OCI-LY7 (cell line): Measurements from ENCODE around the gene KCNMA1. TPM values are rescaled to one million over a fixed set of nuclear protein-coding genes. Genes with fewer than 3 reads are reported as not detected.

Experiments used
- BruUV-seq: library from RNA; stranded (reverse); fragments of 400-500 nt; replicated peaks from 2 replicates; lab custom pipeline; 2021; lab: Mats Ljungman, UMichigan
- CTCF ChIA-PET: fragments of 300-600 bp; sonication (Branson Sonifier 250); formaldehyde crosslinking; loops from one replicate; lab custom pipeline; 2022; ENCODE audit warnings: antibody characterized with exemption; ENCODE audit not compliant: unreplicated experiment; lab: Charles Lee
- POLR2A ChIA-PET: fragments of 300-600 bp; sonication (Branson Sonifier 250); formaldehyde crosslinking; loops from one replicate; lab custom pipeline; 2022; ENCODE audit warnings: antibody characterized with exemption; lab: Charles Lee
- DNase-seq: peaks from one replicate; pipeline ENCODE4 v3.0.0-alpha.2; 2015; ENCODE audit warnings: low spot score
- H2AFZ ChIP-seq: fragments of 200-600 bp; sonication (generic), shearing (Covaris generic); 2 replicates; pipeline ENCODE4 v1.6.1; 2014; ENCODE audit warnings: mild to moderate bottlenecking, antibody characterized with exemption, low read length, moderate library complexity
- H3K27ac ChIP-seq: fragments of 200-600 bp; sonication (generic); 2 replicates; pipeline ENCODE4 v1.5.1; 2014; ENCODE audit warnings: mixed run types, low read depth, mild to moderate bottlenecking, moderate library complexity, low read length, inconsistent platforms; ENCODE audit not compliant: poor library complexity, severe bottlenecking
- H3K36me3 ChIP-seq: fragments of 200-600 bp; sonication (generic); 2 replicates; pipeline ENCODE4 v1.6.1; 2014; ENCODE audit warnings: mild to moderate bottlenecking, antibody characterized with exemption, low read length, moderate library complexity, mixed read lengths; ENCODE audit not compliant: insufficient read depth
- H3K4me1 ChIP-seq: fragments of 200-600 bp; sonication (generic); 2 replicates; pipeline ENCODE4 v1.5.1; 2014; ENCODE audit warnings: mild to moderate bottlenecking, low read length; ENCODE audit not compliant: insufficient read depth, poor library complexity, severe bottlenecking
- H3K4me2 ChIP-seq: fragments of 200-600 bp; sonication (generic); 2 replicates; pipeline ENCODE4 v1.6.1; 2014; ENCODE audit warnings: mild to moderate bottlenecking, low read length
- H3K4me3 ChIP-seq: fragments of 200-600 bp; sonication (generic); 2 replicates; pipeline ENCODE4 v1.5.1; 2014; ENCODE audit warnings: mild to moderate bottlenecking, low read depth, low read length; ENCODE audit not compliant: poor library complexity, severe bottlenecking
- H3K79me2 ChIP-seq: fragments of 200-600 bp; sonication (generic); 2 replicates; pipeline ENCODE4 v1.6.1; 2016; ENCODE audit warnings: low read depth, mild to moderate bottlenecking, low read length, moderate library complexity, mixed read lengths; ENCODE audit not compliant: insufficient read depth
- H3K9me2 ChIP-seq: fragments of 200-600 bp; sonication (generic); 2 replicates; pipeline ENCODE4 v1.6.1; 2016; ENCODE audit warnings: mild to moderate bottlenecking, low read length, mixed read lengths; ENCODE audit not compliant: insufficient read depth
- H3K9me3 ChIP-seq: fragments of 200-600 bp; sonication (generic); 2 replicates; pipeline ENCODE4 v1.6.1; 2014; ENCODE audit warnings: mild to moderate bottlenecking, mixed run types, low read length, mixed read lengths
- H4K20me1 ChIP-seq: fragments of 200-600 bp; sonication (generic); 2 replicates; pipeline ENCODE4 v1.6.1; 2014; ENCODE audit warnings: mild to moderate bottlenecking, antibody characterized with exemption, low read length, moderate library complexity, mixed read lengths; ENCODE audit not compliant: insufficient read depth
- CTCF ChIP-seq: fragments of 200-600 bp; sonication (generic); conservative IDR thresholded peaks from 2 replicates; pipeline ENCODE4 v1.5.1; 2014; ENCODE audit warnings: mild to moderate bottlenecking, antibody characterized with exemption, low read length, moderate library complexity, mixed read lengths
- EZH2phosphoT487 ChIP-seq: fragments of 200-600 bp; sonication (generic); IDR thresholded peaks from 2 replicates; pipeline ENCODE4 v1.6.1; 2018; ENCODE audit warnings: low read depth, borderline replicate concordance, mild to moderate bottlenecking, mixed run types, antibody characterized with exemption, low read length, moderate library complexity, mixed read lengths
- intact Hi-C: fragments of 100-400 bp; cut with micrococcal nuclease; formaldehyde crosslinking; loops from one replicate; pipeline ENCODE4 v1.10.0; 2022; ENCODE audit not compliant: unreplicated experiment
- total RNA-seq, 2 experiments: library from RNA; depleted of rRNA in 1 of 2; stranded (reverse); fragments of >200 nt in 1 of 2; shearing (Covaris generic) in 1 of 2; gene quantifications; 2 replicates each; pipeline ENCODE4 v1.2.3, GENCODE V29; 2014 to 2022

The KCNMA1 gene
- total RNA-seq, 2 experiments from 2014 or later = not detected

GRCh38 chr10:77537720-77538373 is 99.8 kb downstream of the KCNMA1 start:
- Histone ChIP-seq H3K27ac (no peak overlapping the region), H3K36me3 (no peaks in the 10 kb centered on the region), H3K4me3 (no peak overlapping the region), H2AFZ (no peak overlapping the region), H3K9me2 (no peaks in the 10 kb centered on the region), H3K4me2 (no peak overlapping the region), H3K4me1 (no peaks in the 10 kb centered on the region), H4K20me1 (no peaks in the 10 kb centered on the region), H3K79me2 (no peaks in the 10 kb centered on the region), H3K9me3 (no peaks in the 10 kb centered on the region)
- DNase-seq = no peak
- BruUV-seq = no TSS peak
- intact Hi-C loops = no loop called here
- CTCF ChIA-PET = no interaction called here
- no peak for TF ChIP-seq CTCF
- POLR2A ChIA-PET = no interaction called here

DNA sequence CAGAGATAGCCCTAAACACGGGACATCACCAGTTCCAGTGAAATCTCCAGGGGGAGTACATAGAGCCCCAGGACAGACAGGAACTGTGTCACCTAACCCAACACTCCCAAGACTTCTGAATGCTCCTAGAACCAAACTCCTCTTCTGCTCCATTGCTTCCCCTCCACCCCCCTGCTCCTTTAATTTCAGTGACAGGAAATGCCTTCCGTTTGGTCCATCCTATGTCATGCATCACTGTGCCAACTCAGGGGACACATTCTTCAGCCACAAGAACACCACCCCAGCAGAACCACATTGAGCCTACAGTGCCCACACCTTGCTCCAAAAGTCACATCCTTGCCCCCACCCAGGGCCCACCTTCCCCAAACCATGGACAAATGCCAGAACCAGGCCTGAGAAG is 100.5 kb downstream of the KCNMA1 start:
- intact Hi-C loops = no loop called here
- H2AFZ ChIP-seq = no peak overlapping the region
- H3K9me2 ChIP-seq = no peaks in the 10 kb centered on the region
- H3K36me3 ChIP-seq = no peaks in the 10 kb centered on the region
- BruUV-seq = no TSS peak
- no peak for DNase-seq
- CTCF ChIA-PET = no interaction called here
- no peak overlapping the region for H3K27ac ChIP-seq
- H3K9me3 ChIP-seq = no peaks in the 10 kb centered on the region
- H4K20me1 ChIP-seq = no peaks in the 10 kb centered on the region
- POLR2A ChIA-PET = no interaction called here
- H3K4me2 ChIP-seq = no peak overlapping the region
- no peak overlapping the region for H3K4me3 ChIP-seq
- TF ChIP-seq CTCF (no peak), EZH2phosphoT487 (no peak)
- no peaks in the 10 kb centered on the region for H3K79me2 ChIP-seq
- no peaks in the 10 kb centered on the region for H3K4me1 ChIP-seq

DNA sequence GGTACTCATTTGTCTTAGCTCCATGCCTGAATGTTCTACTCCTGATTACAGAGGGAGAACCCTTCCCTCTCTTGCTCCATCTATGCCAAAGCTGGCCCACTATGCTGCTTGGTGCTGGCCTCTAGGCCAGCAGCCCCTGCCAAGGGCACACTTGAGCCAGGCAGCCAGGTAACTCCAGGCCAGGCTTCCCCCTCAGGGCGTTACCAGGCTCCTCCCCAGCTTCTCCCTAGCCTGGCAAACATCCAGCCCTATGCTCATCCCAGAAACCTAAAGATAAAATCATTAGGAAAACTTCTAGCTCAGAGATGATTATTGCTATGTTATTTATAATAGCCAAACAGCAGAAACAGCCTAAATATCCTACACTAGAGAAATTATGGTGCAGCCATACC is 103.7 kb downstream of the KCNMA1 start:
- ChIA-PET CTCF (no interaction called here), POLR2A (interaction anchor here (0.7 kb wide), 2 partner anchors 337 to 433 kb away, joined by 3 read pairs; no protein-coding TSS in a partner anchor)
- Histone ChIP-seq H3K79me2 (no peaks in the 10 kb centered on the region), H3K4me2 (no peak overlapping the region), H3K36me3 (no peaks in the 10 kb centered on the region), H2AFZ (no peak overlapping the region), H3K4me3 (no peak overlapping the region), H3K4me1 (no peaks in the 10 kb centered on the region), H3K27ac (no peak overlapping the region), H3K9me2 (no peaks in the 10 kb centered on the region), H4K20me1 (no peaks in the 10 kb centered on the region), H3K9me3 (no peaks in the 10 kb centered on the region)
- no peak for TF ChIP-seq EZH2phosphoT487
- no peak for TF ChIP-seq CTCF
- DNase-seq = no peak
- intact Hi-C loops = no loop called here
- no TSS peak for BruUV-seq
